PC-9 (cell line): ENCODE measurements around the gene GTF2H3. TPM values are rescaled to one million over a fixed set of nuclear protein-coding genes. Genes with fewer than 3 reads are reported as not detected.

Source experiments
- BruUV-seq: library from RNA; stranded (reverse); fragments of 400-500 nt; replicated peaks from 2 replicates; lab custom pipeline; 2021; lab: Mats Ljungman, UMichigan
- CTCF ChIA-PET: fragments of 300-600 bp; sonication (Branson Sonifier 250); formaldehyde crosslinking; loops from one replicate; lab custom pipeline; 2022; ENCODE audit warnings: antibody characterized with exemption; lab: Charles Lee
- POLR2A ChIA-PET: fragments of 300-600 bp; sonication (Branson Sonifier 250); formaldehyde crosslinking; loops from one replicate; lab custom pipeline; 2022; ENCODE audit warnings: antibody characterized with exemption; ENCODE audit not compliant: unreplicated experiment; lab: Charles Lee
- DNase-seq, 2 experiments: peaks; one replicate each; pipeline versions ENCODE4 v3.0.0 to v3.0.0-alpha.2; 2015 to 2022; ENCODE audit warnings: mixed read lengths in 1 of 2
- H2AFZ ChIP-seq: fragments of 200-600 bp; sonication (generic); 2 replicates; pipeline ENCODE4 v1.8.1; 2017; ENCODE audit warnings: antibody characterized with exemption
- H3F3A ChIP-seq: fragments of 200-600 bp; sonication (generic); 2 replicates; pipeline ENCODE4 v1.8.1; 2017; ENCODE audit warnings: antibody characterized with exemption, mild to moderate bottlenecking, low read depth; ENCODE audit not compliant: insufficient read depth
- H3K27ac ChIP-seq: fragments of 200-600 bp; sonication (generic); 2 replicates; pipeline ENCODE4 v1.6.1; 2016; ENCODE audit warnings: mixed run types
- H3K27me3 ChIP-seq: fragments of 200-600 bp; sonication (generic); 2 replicates; pipeline ENCODE4 v1.6.1; 2016; ENCODE audit warnings: low read depth, mixed run types; ENCODE audit not compliant: insufficient read depth
- H3K36me3 ChIP-seq: fragments of 200-600 bp; sonication (generic); 2 replicates; pipeline ENCODE4 v1.6.1; 2016; ENCODE audit warnings: low read depth, mixed run types
- H3K4me1 ChIP-seq: fragments of 200-600 bp; sonication (generic); replicated peaks from 2 replicates; pipeline ENCODE4 v1.6.1; 2016; ENCODE audit warnings: mixed run types; ENCODE audit not compliant: insufficient read depth
- H3K4me2 ChIP-seq: fragments of 200-600 bp; sonication (generic); 2 replicates; pipeline ENCODE4 v1.6.1; 2017; ENCODE audit warnings: mixed run types
- H3K4me3 ChIP-seq: fragments of 200-600 bp; sonication (generic); 2 replicates; pipeline ENCODE4 v1.6.1; 2016; ENCODE audit warnings: mixed run types
- H3K79me2 ChIP-seq: fragments of 200-600 bp; sonication (generic); 2 replicates; pipeline ENCODE4 v1.6.1; 2017; ENCODE audit warnings: low read depth, mixed run types
- H3K9me2 ChIP-seq: fragments of 200-600 bp; sonication (generic); 2 replicates; pipeline ENCODE4 v1.8.1; 2017; ENCODE audit warnings: mild to moderate bottlenecking; ENCODE audit not compliant: insufficient read depth
- H3K9me3 ChIP-seq: fragments of 200-600 bp; sonication (generic); 2 replicates; pipeline ENCODE4 v1.8.1; 2016; ENCODE audit warnings: low read depth; ENCODE audit not compliant: insufficient read depth
- H4K20me1 ChIP-seq: fragments of 200-600 bp; sonication (generic); 2 replicates; pipeline ENCODE4 v1.8.1; 2017; ENCODE audit not compliant: insufficient read depth
- EZH2 ChIP-seq: fragments of 200-600 bp; sonication (generic); IDR thresholded peaks from 2 replicates; pipeline ENCODE4 v1.8.0; 2017; ENCODE audit warnings: antibody characterized with exemption, low read depth
- intact Hi-C: fragments of 100-400 bp; cut with micrococcal nuclease; formaldehyde crosslinking; loops from one replicate; pipeline ENCODE4 v1.10.0; 2022; ENCODE audit not compliant: unreplicated experiment
- total RNA-seq: library from RNA; stranded (reverse); gene quantifications from 2 replicates; pipeline ENCODE4 v1.2.3, GENCODE V29; 2021
- TF ChIP-seq, protein P1 (sequence below): fragments of 200-600 bp; sonication (generic); conservative IDR thresholded peaks from 2 replicates; pipeline ENCODE4 v1.6.1; 2017; ENCODE audit warnings: mixed run types, antibody characterized with exemption, mild to moderate bottlenecking, moderate library complexity

Gene GTF2H3
- total RNA-seq, 1 experiment from 2014 or later = 42.9 TPM

GRCh38 chr12:123614531-123614930, 19.1 kb upstream of the GTF2H3 start:
- DNase-seq = no peak
- Histone ChIP-seq H3K9me2 (no peaks in the 10 kb centered on the region), H3K9me3 (no peaks in the 10 kb centered on the region), H3K4me2 (no peak overlapping the region), H2AFZ (no peak overlapping the region), H3K27me3 (no peaks in the 10 kb centered on the region), H3K4me1 (no peaks in the 10 kb centered on the region), H3K79me2 (no peaks in the 10 kb centered on the region), H3F3A (peaks cover 4% of the 10 kb centered on the region; the same call in 1 of the 2 replicates), H3K27ac (no peak overlapping the region), H4K20me1 (no peaks in the 10 kb centered on the region; the same call in 1 of the 2 replicates), H3K4me3 (no peak overlapping the region), H3K36me3 (peaks cover 28% of the 10 kb centered on the region)
- intact Hi-C loops = no loop called here
- ChIA-PET POLR2A (no interaction called here), CTCF (no interaction called here)
- no TSS peak for BruUV-seq
- TF ChIP-seq EZH2 = no peak
- TF ChIP-seq, protein P1, sequence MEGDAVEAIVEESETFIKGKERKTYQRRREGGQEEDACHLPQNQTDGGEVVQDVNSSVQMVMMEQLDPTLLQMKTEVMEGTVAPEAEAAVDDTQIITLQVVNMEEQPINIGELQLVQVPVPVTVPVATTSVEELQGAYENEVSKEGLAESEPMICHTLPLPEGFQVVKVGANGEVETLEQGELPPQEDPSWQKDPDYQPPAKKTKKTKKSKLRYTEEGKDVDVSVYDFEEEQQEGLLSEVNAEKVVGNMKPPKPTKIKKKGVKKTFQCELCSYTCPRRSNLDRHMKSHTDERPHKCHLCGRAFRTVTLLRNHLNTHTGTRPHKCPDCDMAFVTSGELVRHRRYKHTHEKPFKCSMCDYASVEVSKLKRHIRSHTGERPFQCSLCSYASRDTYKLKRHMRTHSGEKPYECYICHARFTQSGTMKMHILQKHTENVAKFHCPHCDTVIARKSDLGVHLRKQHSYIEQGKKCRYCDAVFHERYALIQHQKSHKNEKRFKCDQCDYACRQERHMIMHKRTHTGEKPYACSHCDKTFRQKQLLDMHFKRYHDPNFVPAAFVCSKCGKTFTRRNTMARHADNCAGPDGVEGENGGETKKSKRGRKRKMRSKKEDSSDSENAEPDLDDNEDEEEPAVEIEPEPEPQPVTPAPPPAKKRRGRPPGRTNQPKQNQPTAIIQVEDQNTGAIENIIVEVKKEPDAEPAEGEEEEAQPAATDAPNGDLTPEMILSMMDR = no peak

- Histone ChIP-seq H3K27me3 (no peaks in the 10 kb centered on the region), H3K36me3 (peaks cover 30% of the 10 kb centered on the region), H3K4me2 (no peak overlapping the region), H3K27ac (no peak overlapping the region), H4K20me1 (peaks cover 6% of the 10 kb centered on the region), H3F3A (peaks cover 8% of the 10 kb centered on the region; the same call in 1 of the 2 replicates), H3K9me3 (no peaks in the 10 kb centered on the region), H2AFZ (no peak overlapping the region), H3K4me3 (no peak overlapping the region), H3K4me1 (no peaks in the 10 kb centered on the region), H3K79me2 (no peaks in the 10 kb centered on the region), H3K9me2 (no peaks in the 10 kb centered on the region)
- intact Hi-C loops = no loop called here
- ChIA-PET CTCF (interaction anchor here (0.7 kb wide), 1 partner anchor 1035 kb away, joined by 10 read pairs; no protein-coding TSS in a partner anchor), POLR2A (no interaction called here)
- DNase-seq = no peak
- TF ChIP-seq EZH2 = no peak
- TF ChIP-seq, protein P1 = no peak
- no TSS peak for BruUV-seq
Measured at GRCh38 chr12:123617144-123617543, 16.5 kb upstream of the GTF2H3 start.

- DNase-seq = no peak
- H3F3A ChIP-seq = peaks cover 12% of the 10 kb centered on the region; the same call in 1 of the 2 replicates
- no peak overlapping the region for H3K4me2 ChIP-seq
- intact Hi-C loops = no loop called here
- no peaks in the 10 kb centered on the region for H3K27me3 ChIP-seq
- ChIA-PET CTCF (interaction anchor here (0.7 kb wide), 1 partner anchor 1036 kb away, joined by 10 read pairs; no protein-coding TSS in a partner anchor), POLR2A (no interaction called here)
- no peak overlapping the region for H3K4me3 ChIP-seq
- H3K9me2 ChIP-seq = no peaks in the 10 kb centered on the region
- TF ChIP-seq, protein P1 = no peak
- no peak for TF ChIP-seq EZH2
- BruUV-seq = no TSS peak
- no peaks in the 10 kb centered on the region for H3K4me1 ChIP-seq
- no peaks in the 10 kb centered on the region for H3K79me2 ChIP-seq
- peaks cover 6% of the 10 kb centered on the region for H4K20me1 ChIP-seq
- H3K9me3 ChIP-seq = no peaks in the 10 kb centered on the region
- H3K36me3 ChIP-seq = peaks cover 34% of the 10 kb centered on the region
- H2AFZ ChIP-seq = no peak overlapping the region
- no peak overlapping the region for H3K27ac ChIP-seq
Measured at GRCh38 chr12:123617580-123617979, 16.0 kb upstream of the GTF2H3 start.
